ENCODE data around the gene OR10H1.
"Not testable (repeated sequence)": the region's sequence is repeated elsewhere in the genome, so short reads cannot be mapped to it uniquely, and the experiment has no call there.

The OR10H1 gene

GRCh38 chr19:15828611-15829305, 13.3 kb upstream of the OR10H1 start:
- DNase-seq (ENCODE audit: low read depth in 2 of 2) = not testable (repeated sequence)

DNA sequence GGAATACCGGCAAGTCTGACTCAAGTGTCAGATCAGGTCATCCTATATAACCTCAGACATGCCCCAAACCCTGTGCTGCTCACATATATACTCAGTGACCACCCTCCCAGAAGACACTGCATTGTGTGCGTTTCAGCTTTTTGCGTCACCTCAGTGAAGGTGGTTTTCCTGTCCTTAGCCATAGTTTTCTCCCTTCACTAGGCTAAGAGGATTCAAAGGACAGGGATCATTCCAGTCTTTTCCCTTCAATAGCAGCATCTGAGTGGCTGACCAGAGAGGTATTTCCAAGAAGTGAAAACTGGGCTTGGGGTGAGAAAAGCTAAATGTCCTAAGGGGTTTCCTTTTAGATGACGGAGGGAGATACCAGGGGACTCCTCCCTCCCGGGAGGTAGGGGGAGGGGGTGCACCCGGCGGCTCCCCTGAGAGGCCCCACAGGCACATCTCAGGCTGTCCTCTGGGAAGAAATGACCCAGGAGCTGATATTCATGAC, 12.7 kb upstream of the OR10H1 start:
- no peak for DNase-seq (ENCODE audit: low read depth in 2 of 2)

DNA sequence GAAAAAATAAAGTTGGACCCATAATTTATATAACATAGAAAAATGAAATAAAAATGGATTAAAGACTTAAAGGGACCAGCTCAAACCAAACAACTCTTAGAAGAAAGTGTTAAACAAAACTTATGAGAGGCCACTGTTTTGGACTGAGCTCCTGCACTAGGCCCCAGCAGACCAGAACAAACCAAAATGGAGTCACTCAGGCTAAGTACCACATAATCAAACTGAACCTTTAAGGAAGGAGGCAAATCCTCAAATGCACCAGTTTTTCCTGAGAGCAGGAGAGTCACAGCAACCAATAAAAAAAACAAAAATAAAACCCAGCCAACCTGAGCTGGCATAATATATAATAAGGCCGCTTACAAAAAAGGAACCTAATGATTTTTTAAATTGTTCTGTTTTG, 10.3 kb upstream of the OR10H1 start:
- no peak for DNase-seq (ENCODE audit: low read depth in 2 of 2)

DNA sequence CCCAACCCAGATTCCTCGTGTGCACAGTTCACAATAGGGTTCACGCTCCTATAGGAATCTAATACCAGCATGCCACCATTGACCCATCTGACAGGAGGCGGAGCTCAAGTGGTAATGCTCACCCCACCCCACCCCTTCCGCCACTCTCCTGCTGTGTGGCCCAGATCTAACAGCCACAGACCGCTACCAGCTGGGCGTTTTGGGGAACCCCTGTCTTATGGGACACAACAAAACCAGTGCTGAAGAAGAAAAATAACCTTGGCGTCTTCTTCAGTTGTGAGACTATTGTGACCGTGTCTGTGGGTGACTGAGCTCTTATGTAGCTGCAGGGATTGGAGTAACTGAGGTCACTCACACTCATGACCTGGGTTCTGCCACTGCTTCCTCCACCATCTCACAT, 5.2 kb upstream of the OR10H1 start:
- DNase-seq (ENCODE audit: low read depth in 2 of 2) = no peak

DNA sequence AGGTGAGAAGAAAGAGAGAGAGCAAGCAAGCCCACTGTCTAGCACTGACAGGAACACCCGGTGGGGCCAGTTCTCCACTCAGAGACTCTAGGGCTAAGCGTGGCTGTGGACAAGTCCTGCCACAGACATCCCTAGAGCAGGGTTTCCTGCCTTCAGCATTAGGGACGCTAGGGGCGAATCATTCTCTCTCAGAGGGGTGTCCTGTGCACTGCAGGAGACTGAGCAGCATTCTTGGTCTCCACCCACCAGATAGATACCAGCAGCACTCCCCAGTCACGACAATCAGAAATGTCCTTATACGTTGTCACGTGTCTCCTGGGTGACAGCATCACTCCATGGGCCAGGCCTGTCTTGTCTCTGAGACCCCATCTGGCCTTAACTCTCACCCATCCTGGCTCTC, 1.5 kb downstream of the OR10H1 start:
- DNase-seq (ENCODE audit: low read depth in 2 of 2) = no peak

- DNase-seq (ENCODE audit: low read depth in 2 of 2) = no peak
Measured at GRCh38 chr19:15812060-15812722, 3.3 kb downstream of the OR10H1 start.

DNA sequence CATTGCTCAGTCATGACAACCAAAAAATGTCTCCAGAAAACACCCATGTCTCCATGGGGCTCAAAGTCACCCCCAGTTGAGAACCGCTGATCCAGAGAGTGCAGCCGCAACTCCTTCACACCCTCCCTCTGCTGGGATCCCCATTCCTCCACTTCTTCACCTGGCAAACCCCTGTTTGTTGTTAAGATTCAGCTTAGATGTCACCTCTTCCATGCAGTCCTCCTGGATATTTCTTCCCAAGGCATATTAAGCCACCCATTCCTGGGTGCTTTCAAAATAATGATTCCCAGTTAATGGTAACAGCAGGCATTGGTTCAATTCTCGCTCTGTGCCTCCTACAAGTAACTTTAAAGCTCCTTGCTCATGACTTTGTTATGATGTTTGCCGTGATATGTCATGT, 4.0 kb downstream of the OR10H1 start:
- DNase-seq (ENCODE audit: low read depth in 2 of 2) = no peak

DNA sequence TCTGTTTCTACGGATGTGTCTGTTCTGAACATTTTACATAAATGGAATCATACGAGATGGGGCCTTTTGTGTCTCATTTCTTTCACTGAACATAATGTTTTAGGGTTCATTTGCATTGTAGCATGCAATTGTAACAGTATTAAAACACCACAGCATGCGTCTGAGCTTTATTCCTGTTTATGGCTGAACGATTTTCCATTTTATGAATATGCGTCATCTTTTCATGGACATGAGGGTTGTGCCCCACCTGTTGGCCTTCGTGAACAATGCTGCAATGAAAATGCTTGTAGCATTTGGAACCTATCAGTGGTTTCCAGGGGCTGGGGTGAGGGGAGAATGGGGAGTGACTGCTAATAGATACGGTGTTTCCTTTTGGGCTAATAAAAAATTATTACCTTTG, 5.1 kb downstream of the OR10H1 start:
- no peak for DNase-seq (ENCODE audit: low read depth in 2 of 2)

GRCh38 chr19:15794279-15794678, 21.2 kb downstream of the OR10H1 start:
- not testable (repeated sequence) for DNase-seq (ENCODE audit: low read depth in 2 of 2)

DNA sequence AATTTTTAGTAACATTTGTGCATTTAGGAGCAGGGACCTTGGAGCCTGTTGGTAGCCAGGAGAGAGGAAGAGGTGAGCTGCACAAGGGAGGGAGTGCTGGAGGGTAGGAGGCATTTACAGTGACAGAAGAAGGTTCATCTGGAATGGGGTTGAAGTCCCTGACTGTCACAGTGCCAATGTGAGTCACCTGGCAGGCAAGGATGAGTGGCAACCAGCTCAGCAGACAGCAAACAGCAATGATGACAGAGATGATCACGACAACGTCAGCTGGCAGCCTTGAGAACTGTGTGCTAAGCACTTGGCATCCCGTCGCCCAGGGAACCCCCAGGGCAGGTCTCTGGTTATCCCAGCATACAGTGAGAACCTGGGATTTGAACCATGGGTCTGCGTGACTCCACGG, 25.4 kb downstream of the OR10H1 start:
- no peak for DNase-seq (ENCODE audit: low read depth in 2 of 2)

GRCh38 chr19:15788594-15789270, 26.7 kb downstream of the OR10H1 start:
- no peak for DNase-seq (ENCODE audit: low read depth in 2 of 2)

DNA sequence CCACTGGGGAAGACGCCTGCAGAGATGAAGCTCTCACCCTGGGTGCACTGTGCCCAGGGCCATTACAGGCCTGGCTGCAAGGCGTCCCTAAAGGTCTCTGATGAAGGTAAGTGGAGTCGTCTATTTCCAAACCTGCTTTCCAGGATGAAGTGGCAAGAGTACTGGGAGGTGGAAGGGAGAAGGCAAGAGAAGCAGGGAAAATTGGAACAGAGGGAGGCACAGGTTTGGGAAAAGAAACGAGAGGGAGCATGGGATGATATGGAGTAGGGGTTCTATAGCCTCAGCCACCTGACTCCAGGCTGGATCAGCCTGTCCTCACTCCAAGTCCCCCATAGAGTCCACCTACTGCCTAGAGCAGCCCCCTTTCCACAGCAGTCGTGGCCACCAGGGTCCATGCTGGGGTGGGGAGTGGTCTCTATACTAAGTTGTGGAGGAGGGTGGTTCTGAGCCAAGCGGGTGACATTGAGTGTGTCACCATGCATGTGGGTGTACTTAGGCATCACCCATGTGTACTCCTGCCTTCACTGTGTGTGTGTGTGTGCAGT, 27.8 kb downstream of the OR10H1 start, which contains the start of gene OR10H5:
TSS of gene OR10H5 (plus strand) at position 51 of the 545 bp plus-strand sequence. CDS start 6,388 bp downstream, outside the sequence.
- no peak for DNase-seq (ENCODE audit: low read depth in 2 of 2)

- DNase-seq (ENCODE audit: low read depth in 2 of 2) = not testable (repeated sequence)
Measured at GRCh38 chr19:15782896-15783295, 32.6 kb downstream of the OR10H1 start.

DNA sequence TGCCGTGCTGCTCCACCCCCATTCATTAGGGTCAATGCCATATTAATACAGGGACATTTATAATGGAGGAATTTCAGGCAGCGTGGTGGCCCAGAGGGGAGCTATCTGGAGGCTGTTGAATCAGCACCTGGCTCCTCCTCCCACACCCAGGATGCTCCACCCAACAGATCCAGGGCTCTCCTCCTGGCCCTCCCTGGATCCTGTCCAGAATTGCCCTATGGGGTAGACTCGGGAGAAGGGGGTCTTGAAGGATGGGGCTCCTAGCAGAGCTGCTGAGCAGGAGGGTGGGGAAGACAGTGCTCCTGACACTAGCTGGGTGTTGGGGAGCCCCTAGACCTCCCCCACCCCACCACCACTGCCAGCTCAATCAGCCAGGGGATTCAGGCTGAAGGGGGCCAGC, 33.3 kb downstream of the OR10H1 start:
- DNase-seq (ENCODE audit: low read depth in 2 of 2) = no peak

GRCh38 chr19:15781661-15782060, 33.8 kb downstream of the OR10H1 start:
- DNase-seq (ENCODE audit: low read depth in 2 of 2) = no peak

- DNase-seq (ENCODE audit: low read depth in 2 of 2) = no peak
Measured at GRCh38 chr19:15780610-15781418, 34.6 kb downstream of the OR10H1 start.

- DNase-seq (ENCODE audit: low read depth in 2 of 2) = no peak
Measured at GRCh38 chr19:15779756-15780476, 35.5 kb downstream of the OR10H1 start.

- DNase-seq (ENCODE audit: low read depth in 2 of 2) = no peak
Measured at GRCh38 chr19:15776991-15777970, 38.2 kb downstream of the OR10H1 start.

DNA sequence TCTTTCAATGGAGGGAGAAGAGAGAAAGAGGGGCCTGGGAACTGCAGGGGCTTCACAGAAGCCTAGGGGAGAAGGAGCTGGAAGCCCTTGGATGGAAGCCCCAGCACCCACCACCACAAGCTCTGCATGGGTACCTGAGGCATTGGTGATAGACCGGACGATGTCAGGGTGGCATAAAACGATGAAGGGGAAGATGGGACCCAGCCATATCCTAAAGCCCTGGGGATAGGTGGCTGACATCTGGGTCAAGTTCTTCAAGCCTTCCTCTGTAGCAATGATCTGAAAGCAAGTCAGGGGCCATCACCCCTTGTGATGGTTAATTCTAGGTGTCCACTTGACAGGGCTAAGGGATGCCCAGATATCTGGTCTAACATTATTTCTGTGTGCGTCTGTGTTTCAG, 39.2 kb downstream of the OR10H1 start:
- no peak for DNase-seq (ENCODE audit: low read depth in 2 of 2)

GRCh38 chr19:15775249-15775648, 40.2 kb downstream of the OR10H1 start:
- DNase-seq (ENCODE audit: low read depth in 2 of 2) = no peak
